ENCODE results near the gene ADCY5.

ADCY5 gene

GRCh38 chr3:123392368-123392767, 56.5 kb downstream of the ADCY5 start:
- Histone ChIP-seq H3K9me3 (ENCODE audit: insufficient read depth, low read length) (no peaks in the 10 kb centered on the region), H3K36me3 (ENCODE audit: insufficient read depth, insufficient read length, low read length) (no peaks in the 10 kb centered on the region), H3K4me1 (ENCODE audit: insufficient read depth, insufficient read length) (peaks cover 4% of the 10 kb centered on the region), H3K4me3 (ENCODE audit: insufficient read length, low read depth) (no peak overlapping the region), H3K9ac (ENCODE audit: insufficient read length, low read depth) (no peak overlapping the region), H3K27me3 (ENCODE audit: insufficient read depth, insufficient read length) (no peaks in the 10 kb centered on the region)
- TF ChIP-seq ZNF274 (IDR thresholded peaks at IDR 0.05; ENCODE audit: low read depth, low read length): no peak
- no peak for TF ChIP-seq YY1 (IDR thresholded peaks at IDR 0.05; ENCODE audit: insufficient read depth, insufficient read length)
- no peak for TF ChIP-seq SUZ12 (IDR thresholded peaks at IDR 0.05; ENCODE audit: extremely low read depth, insufficient read depth, insufficient read length)
- DNase-seq (ENCODE audit: low read depth, low spot score): no peak

- H3K36me3 ChIP-seq (ENCODE audit: insufficient read depth, insufficient read length, low read length): no peaks in the 10 kb centered on the region
- H3K27me3 ChIP-seq (ENCODE audit: insufficient read depth, insufficient read length): no peaks in the 10 kb centered on the region
- TF ChIP-seq ZNF274 (IDR thresholded peaks at IDR 0.05; ENCODE audit: low read depth, low read length): no peak
- no peak for TF ChIP-seq YY1 (IDR thresholded peaks at IDR 0.05; ENCODE audit: insufficient read depth, insufficient read length)
- no peak for TF ChIP-seq SUZ12 (IDR thresholded peaks at IDR 0.05; ENCODE audit: extremely low read depth, insufficient read depth, insufficient read length)
- no peak overlapping the region for H3K4me3 ChIP-seq (ENCODE audit: insufficient read length, low read depth)
- DNase-seq (ENCODE audit: low read depth, low spot score): no peak
- H3K4me1 ChIP-seq (ENCODE audit: insufficient read depth, insufficient read length): peaks cover 7% of the 10 kb centered on the region
- H3K9ac ChIP-seq (ENCODE audit: insufficient read length, low read depth): no peak overlapping the region
- H3K9me3 ChIP-seq (ENCODE audit: insufficient read depth, low read length): no peaks in the 10 kb centered on the region
Observed at GRCh38 chr3:123390865-123391600, 57.9 kb downstream of the ADCY5 start.

GRCh38 chr3:123389628-123389918, 59.3 kb downstream of the ADCY5 start:
- peaks cover 7% of the 10 kb centered on the region for H3K4me1 ChIP-seq (ENCODE audit: insufficient read depth, insufficient read length)
- no peaks in the 10 kb centered on the region for H3K27me3 ChIP-seq (ENCODE audit: insufficient read depth, insufficient read length)
- TF ChIP-seq ZNF274 (IDR thresholded peaks at IDR 0.05; ENCODE audit: low read depth, low read length) (no peak), YY1 (IDR thresholded peaks at IDR 0.05; ENCODE audit: insufficient read depth, insufficient read length) (no peak), SUZ12 (IDR thresholded peaks at IDR 0.05; ENCODE audit: extremely low read depth, insufficient read depth, insufficient read length) (no peak)
- DNase-seq (ENCODE audit: low read depth, low spot score): no peak
- no peak overlapping the region for H3K4me3 ChIP-seq (ENCODE audit: insufficient read length, low read depth)
- H3K36me3 ChIP-seq (ENCODE audit: insufficient read depth, insufficient read length, low read length): no peaks in the 10 kb centered on the region
- no peak overlapping the region for H3K9ac ChIP-seq (ENCODE audit: insufficient read length, low read depth)
- no peaks in the 10 kb centered on the region for H3K9me3 ChIP-seq (ENCODE audit: insufficient read depth, low read length)

GRCh38 chr3:123388811-123389627, 59.9 kb downstream of the ADCY5 start:
- Histone ChIP-seq H3K27me3 (ENCODE audit: insufficient read depth, insufficient read length) (no peaks in the 10 kb centered on the region), H3K36me3 (ENCODE audit: insufficient read depth, insufficient read length, low read length) (no peaks in the 10 kb centered on the region), H3K9me3 (ENCODE audit: insufficient read depth, low read length) (no peaks in the 10 kb centered on the region), H3K9ac (ENCODE audit: insufficient read length, low read depth) (no peak overlapping the region), H3K4me3 (ENCODE audit: insufficient read length, low read depth) (no peak overlapping the region), H3K4me1 (ENCODE audit: insufficient read depth, insufficient read length) (peaks cover 7% of the 10 kb centered on the region)
- TF ChIP-seq ZNF274 (IDR thresholded peaks at IDR 0.05; ENCODE audit: low read depth, low read length) (no peak), YY1 (IDR thresholded peaks at IDR 0.05; ENCODE audit: insufficient read depth, insufficient read length) (no peak), SUZ12 (IDR thresholded peaks at IDR 0.05; ENCODE audit: extremely low read depth, insufficient read depth, insufficient read length) (no peak)
- DNase-seq (ENCODE audit: low read depth, low spot score): no peak

GRCh38 chr3:123388042-123388441, 60.8 kb downstream of the ADCY5 start:
- Histone ChIP-seq H3K4me3 (ENCODE audit: insufficient read length, low read depth) (no peak overlapping the region), H3K27me3 (ENCODE audit: insufficient read depth, insufficient read length) (no peaks in the 10 kb centered on the region), H3K36me3 (ENCODE audit: insufficient read depth, insufficient read length, low read length) (no peaks in the 10 kb centered on the region), H3K9me3 (ENCODE audit: insufficient read depth, low read length) (no peaks in the 10 kb centered on the region), H3K9ac (ENCODE audit: insufficient read length, low read depth) (no peak overlapping the region), H3K4me1 (ENCODE audit: insufficient read depth, insufficient read length) (peaks cover 13% of the 10 kb centered on the region)
- no peak for DNase-seq (ENCODE audit: low read depth, low spot score)
- TF ChIP-seq YY1 (IDR thresholded peaks at IDR 0.05; ENCODE audit: insufficient read depth, insufficient read length) (no peak), ZNF274 (IDR thresholded peaks at IDR 0.05; ENCODE audit: low read depth, low read length) (no peak), SUZ12 (IDR thresholded peaks at IDR 0.05; ENCODE audit: extremely low read depth, insufficient read depth, insufficient read length) (no peak)

GRCh38 chr3:123387532-123387931, 61.4 kb downstream of the ADCY5 start:
- H3K4me1 ChIP-seq (ENCODE audit: insufficient read depth, insufficient read length): peaks cover 13% of the 10 kb centered on the region

GRCh38 chr3:123386477-123387040, 62.3 kb downstream of the ADCY5 start:
- Histone ChIP-seq H3K27me3 (ENCODE audit: insufficient read depth, insufficient read length) (no peaks in the 10 kb centered on the region), H3K4me3 (ENCODE audit: insufficient read length, low read depth) (no peak overlapping the region), H3K36me3 (ENCODE audit: insufficient read depth, insufficient read length, low read length) (no peaks in the 10 kb centered on the region), H3K4me1 (ENCODE audit: insufficient read depth, insufficient read length) (peaks cover 8% of the 10 kb centered on the region), H3K9me3 (ENCODE audit: insufficient read depth, low read length) (no peaks in the 10 kb centered on the region), H3K9ac (ENCODE audit: insufficient read length, low read depth) (no peak overlapping the region)
- TF ChIP-seq SUZ12 (IDR thresholded peaks at IDR 0.05; ENCODE audit: extremely low read depth, insufficient read depth, insufficient read length) (no peak), ZNF274 (IDR thresholded peaks at IDR 0.05; ENCODE audit: low read depth, low read length) (no peak), YY1 (IDR thresholded peaks at IDR 0.05; ENCODE audit: insufficient read depth, insufficient read length) (no peak)
- DNase-seq (ENCODE audit: low read depth, low spot score): no peak

More at GRCh38 chr3:123387532-123387931, 61.4 kb downstream of the ADCY5 start:
- no peaks in the 10 kb centered on the region for H3K9me3 ChIP-seq (ENCODE audit: insufficient read depth, low read length)
- no peak for DNase-seq (ENCODE audit: low read depth, low spot score)
- H3K36me3 ChIP-seq (ENCODE audit: insufficient read depth, insufficient read length, low read length): no peaks in the 10 kb centered on the region
- no peak for TF ChIP-seq SUZ12 (IDR thresholded peaks at IDR 0.05; ENCODE audit: extremely low read depth, insufficient read depth, insufficient read length)
- no peak for TF ChIP-seq ZNF274 (IDR thresholded peaks at IDR 0.05; ENCODE audit: low read depth, low read length)
- no peak for TF ChIP-seq YY1 (IDR thresholded peaks at IDR 0.05; ENCODE audit: insufficient read depth, insufficient read length)
- no peaks in the 10 kb centered on the region for H3K27me3 ChIP-seq (ENCODE audit: insufficient read depth, insufficient read length)
- H3K9ac ChIP-seq (ENCODE audit: insufficient read length, low read depth): no peak overlapping the region
- no peak overlapping the region for H3K4me3 ChIP-seq (ENCODE audit: insufficient read length, low read depth)

Measured in NT2/D1 (cell line).